BE2C (cell line): ENCODE measurements around the gene PLCL1.

Experiments
- DNase-seq: peaks from one replicate; pipeline ENCODE4 v3.0.0-alpha.2; 2020
- H3K27me3 ChIP-seq: fragments of 250-450 bp; sonication (Bioruptor Pico); 2 replicates; pipeline ENCODE4 v1.5.1; 2020; ENCODE audit warnings: mild to moderate bottlenecking
- H3K36me3 ChIP-seq: fragments of 250-450 bp; sonication (Bioruptor Pico); 2 replicates; pipeline ENCODE4 v1.5.1; 2020; ENCODE audit warnings: mild to moderate bottlenecking
- H3K4me1 ChIP-seq: fragments of 250-450 bp; sonication (Bioruptor Pico); 2 replicates; pipeline ENCODE4 v1.5.1; 2020
- H3K4me3 ChIP-seq: 2 replicates; pipeline ENCODE4 v1.5.1; 2011; ENCODE audit warnings: low read depth, low read length
- H3K9me3 ChIP-seq: fragments of 250-450 bp; sonication (Bioruptor Pico); 2 replicates; pipeline ENCODE4 v1.5.1; 2020
- TF ChIP-seq, protein P1 (sequence below): IDR thresholded peaks from 2 replicates; pipeline ENCODE4 v1.5.1; 2012; ENCODE audit warnings: mild to moderate bottlenecking, low read depth, low read length

PLCL1 gene

DNA sequence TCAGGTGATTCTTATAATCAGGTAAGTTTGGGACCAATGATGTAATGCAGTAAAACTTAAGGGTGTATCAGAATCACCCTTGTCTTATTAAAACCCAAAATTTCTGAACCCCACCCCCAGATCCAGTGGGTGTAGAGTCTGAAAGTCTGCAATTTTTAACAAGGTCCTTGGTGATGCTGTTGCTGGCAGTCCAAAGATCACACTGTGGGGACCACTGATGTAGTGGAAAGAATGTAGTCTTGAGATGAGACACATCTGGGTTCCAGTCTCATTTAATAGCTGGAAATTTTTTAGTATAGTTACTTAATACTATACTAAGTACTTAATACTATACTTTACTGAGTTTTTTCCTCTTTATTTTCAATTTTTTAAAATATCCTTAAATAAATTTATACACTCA, 258.4 kb downstream of the PLCL1 start:
- DNase-seq, result no peak
- Histone ChIP-seq H3K27me3 (no peaks in the 10 kb centered on the region), H3K4me3 (no peak overlapping the region), H3K9me3 (no peaks in the 10 kb centered on the region), H3K4me1 (no peaks in the 10 kb centered on the region), H3K36me3 (no peaks in the 10 kb centered on the region)
- TF ChIP-seq, protein P1, sequence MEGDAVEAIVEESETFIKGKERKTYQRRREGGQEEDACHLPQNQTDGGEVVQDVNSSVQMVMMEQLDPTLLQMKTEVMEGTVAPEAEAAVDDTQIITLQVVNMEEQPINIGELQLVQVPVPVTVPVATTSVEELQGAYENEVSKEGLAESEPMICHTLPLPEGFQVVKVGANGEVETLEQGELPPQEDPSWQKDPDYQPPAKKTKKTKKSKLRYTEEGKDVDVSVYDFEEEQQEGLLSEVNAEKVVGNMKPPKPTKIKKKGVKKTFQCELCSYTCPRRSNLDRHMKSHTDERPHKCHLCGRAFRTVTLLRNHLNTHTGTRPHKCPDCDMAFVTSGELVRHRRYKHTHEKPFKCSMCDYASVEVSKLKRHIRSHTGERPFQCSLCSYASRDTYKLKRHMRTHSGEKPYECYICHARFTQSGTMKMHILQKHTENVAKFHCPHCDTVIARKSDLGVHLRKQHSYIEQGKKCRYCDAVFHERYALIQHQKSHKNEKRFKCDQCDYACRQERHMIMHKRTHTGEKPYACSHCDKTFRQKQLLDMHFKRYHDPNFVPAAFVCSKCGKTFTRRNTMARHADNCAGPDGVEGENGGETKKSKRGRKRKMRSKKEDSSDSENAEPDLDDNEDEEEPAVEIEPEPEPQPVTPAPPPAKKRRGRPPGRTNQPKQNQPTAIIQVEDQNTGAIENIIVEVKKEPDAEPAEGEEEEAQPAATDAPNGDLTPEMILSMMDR, result no peak

DNA sequence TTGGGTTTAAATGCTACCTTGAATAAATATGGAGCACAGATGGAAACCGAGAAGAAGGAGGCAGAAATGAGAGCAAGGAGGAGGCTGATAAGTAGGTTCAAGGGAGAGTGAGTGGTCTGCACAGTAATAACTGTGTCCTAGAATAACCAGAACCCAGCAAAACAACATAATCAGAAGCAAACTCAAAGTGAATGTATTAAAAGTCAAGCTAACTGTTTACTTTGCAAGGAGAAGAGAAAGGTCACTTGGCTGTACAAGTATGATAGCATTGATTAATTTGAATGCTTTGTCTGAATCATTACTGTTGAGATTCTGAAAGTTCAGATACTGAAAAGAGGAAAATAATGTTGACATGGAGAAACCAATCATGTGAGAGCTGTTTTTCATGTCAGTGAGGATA, 258.8 kb downstream of the PLCL1 start:
- no peaks in the 10 kb centered on the region for H3K36me3 ChIP-seq
- no peaks in the 10 kb centered on the region for H3K4me1 ChIP-seq
- TF ChIP-seq, protein P1, result no peak
- H3K9me3 ChIP-seq, result no peaks in the 10 kb centered on the region
- DNase-seq, result no peak
- H3K27me3 ChIP-seq, result no peaks in the 10 kb centered on the region
- H3K4me3 ChIP-seq, result no peak overlapping the region

DNA sequence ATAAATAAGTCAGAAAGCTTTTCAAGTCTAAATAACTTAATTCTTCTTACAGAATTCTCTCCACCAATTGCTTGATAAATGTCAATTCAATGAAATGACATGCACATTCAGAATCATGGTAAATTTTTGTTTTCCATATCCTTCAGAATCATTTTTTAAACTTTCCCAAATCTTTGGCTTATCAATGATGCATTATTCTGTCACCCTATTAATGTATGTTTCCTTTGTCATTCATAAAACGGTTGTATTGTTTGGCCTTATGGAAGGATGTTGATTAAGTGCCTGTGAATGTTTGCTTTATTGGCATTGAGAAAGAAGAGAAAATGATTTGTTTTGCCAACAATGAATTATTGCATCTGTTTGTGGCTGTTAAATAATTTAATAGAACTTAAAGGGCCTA, 260.9 kb downstream of the PLCL1 start:
- no peaks in the 10 kb centered on the region for H3K36me3 ChIP-seq
- TF ChIP-seq, protein P1, result no peak
- H3K4me1 ChIP-seq, result no peaks in the 10 kb centered on the region
- DNase-seq, result no peak
- H3K9me3 ChIP-seq, result no peaks in the 10 kb centered on the region
- no peaks in the 10 kb centered on the region for H3K27me3 ChIP-seq
- no peak overlapping the region for H3K4me3 ChIP-seq

DNA sequence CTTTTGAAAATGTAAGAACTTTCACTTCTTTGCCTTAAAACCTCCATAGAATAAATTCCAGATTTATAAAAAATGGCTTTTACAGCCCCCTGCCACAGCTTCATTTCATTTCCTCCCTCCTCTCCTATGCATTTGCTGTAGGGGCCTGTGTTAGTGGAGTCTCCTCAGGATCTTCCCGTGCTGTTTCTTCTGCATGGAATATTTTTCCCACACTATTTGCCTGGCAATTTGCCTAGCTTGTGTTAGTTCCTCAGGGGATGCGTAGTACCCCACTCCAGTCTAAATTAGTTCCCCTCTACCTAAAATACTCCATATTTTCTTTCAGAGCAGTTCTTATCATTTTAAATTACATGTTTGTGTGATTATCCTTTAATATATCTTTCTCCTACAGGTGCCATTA, 262.2 kb downstream of the PLCL1 start:
- no peak for DNase-seq
- H3K36me3 ChIP-seq, result no peaks in the 10 kb centered on the region
- no peaks in the 10 kb centered on the region for H3K9me3 ChIP-seq
- no peak overlapping the region for H3K4me3 ChIP-seq
- H3K27me3 ChIP-seq, result no peaks in the 10 kb centered on the region
- H3K4me1 ChIP-seq, result no peaks in the 10 kb centered on the region
- TF ChIP-seq, protein P1, result no peak

DNA sequence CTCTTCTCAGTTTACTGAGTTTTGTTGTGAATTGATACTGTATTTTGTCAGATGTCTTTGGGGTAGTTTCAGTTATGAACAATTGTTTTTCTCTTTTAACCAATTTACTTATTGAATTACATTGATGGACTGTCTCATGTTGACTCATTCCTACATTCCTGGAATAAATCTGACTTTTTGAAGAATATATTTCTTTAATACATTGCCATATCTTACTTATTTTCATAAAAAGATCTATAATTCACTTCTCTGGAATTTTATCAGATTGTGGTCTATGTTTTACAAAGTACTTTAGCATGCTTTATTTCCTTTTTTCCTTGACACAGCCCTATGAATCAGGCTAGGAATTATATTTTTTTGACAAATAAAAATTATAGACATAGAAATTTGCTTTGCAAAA, 268.3 kb downstream of the PLCL1 start:
- H3K4me1 ChIP-seq, result peaks cover 8% of the 10 kb centered on the region
- H3K36me3 ChIP-seq, result no peaks in the 10 kb centered on the region
- TF ChIP-seq, protein P1, result no peak
- no peak for DNase-seq
- no peaks in the 10 kb centered on the region for H3K9me3 ChIP-seq
- no peak overlapping the region for H3K4me3 ChIP-seq
- H3K27me3 ChIP-seq, result no peaks in the 10 kb centered on the region

DNA sequence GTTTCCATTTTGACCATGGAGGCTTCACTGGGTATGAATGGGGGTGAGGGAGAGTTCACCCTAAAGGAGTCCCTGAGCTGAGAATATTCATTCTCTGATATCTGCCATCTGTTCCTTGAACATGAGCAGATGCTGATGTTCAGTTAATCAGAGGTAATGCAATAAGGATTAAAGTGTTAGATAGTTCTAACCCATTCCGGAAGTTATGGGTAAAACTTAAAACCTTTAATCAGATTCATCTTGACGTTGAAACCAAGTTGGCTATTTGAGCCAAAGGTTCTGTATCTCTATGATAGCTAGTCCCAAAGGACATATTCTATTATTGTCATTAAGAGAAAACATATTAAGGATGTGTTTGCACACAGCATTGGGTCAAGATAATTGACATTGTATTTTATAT, 268.9 kb downstream of the PLCL1 start:
- no peak for DNase-seq
- H3K9me3 ChIP-seq, result no peaks in the 10 kb centered on the region
- H3K4me1 ChIP-seq, result peaks cover 8% of the 10 kb centered on the region
- no peaks in the 10 kb centered on the region for H3K27me3 ChIP-seq
- TF ChIP-seq, protein P1, result no peak
- H3K36me3 ChIP-seq, result no peaks in the 10 kb centered on the region
- H3K4me3 ChIP-seq, result no peak overlapping the region
